ENCODE results near the gene IFIT1B.
"Not testable (repeated sequence)": the region's sequence is repeated elsewhere in the genome, so short reads cannot be mapped to it uniquely, and the experiment has no call there.

- TF ChIP-seq, protein P1, sequence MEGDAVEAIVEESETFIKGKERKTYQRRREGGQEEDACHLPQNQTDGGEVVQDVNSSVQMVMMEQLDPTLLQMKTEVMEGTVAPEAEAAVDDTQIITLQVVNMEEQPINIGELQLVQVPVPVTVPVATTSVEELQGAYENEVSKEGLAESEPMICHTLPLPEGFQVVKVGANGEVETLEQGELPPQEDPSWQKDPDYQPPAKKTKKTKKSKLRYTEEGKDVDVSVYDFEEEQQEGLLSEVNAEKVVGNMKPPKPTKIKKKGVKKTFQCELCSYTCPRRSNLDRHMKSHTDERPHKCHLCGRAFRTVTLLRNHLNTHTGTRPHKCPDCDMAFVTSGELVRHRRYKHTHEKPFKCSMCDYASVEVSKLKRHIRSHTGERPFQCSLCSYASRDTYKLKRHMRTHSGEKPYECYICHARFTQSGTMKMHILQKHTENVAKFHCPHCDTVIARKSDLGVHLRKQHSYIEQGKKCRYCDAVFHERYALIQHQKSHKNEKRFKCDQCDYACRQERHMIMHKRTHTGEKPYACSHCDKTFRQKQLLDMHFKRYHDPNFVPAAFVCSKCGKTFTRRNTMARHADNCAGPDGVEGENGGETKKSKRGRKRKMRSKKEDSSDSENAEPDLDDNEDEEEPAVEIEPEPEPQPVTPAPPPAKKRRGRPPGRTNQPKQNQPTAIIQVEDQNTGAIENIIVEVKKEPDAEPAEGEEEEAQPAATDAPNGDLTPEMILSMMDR (IDR thresholded peaks at IDR 0.05) = not testable (repeated sequence)
- TF ChIP-seq POLR2A (IDR thresholded peaks at IDR 0.05) = not testable (repeated sequence)
Observed at GRCh38 chr10:89391226-89391576, 13.3 kb downstream of the IFIT1B start.

Measured in thyroid gland (tissue), 4 donors.